Measurements from ENCODE around the gene EBNA1BP2.
"Not testable (repeated sequence)": the region's sequence is repeated elsewhere in the genome, so short reads cannot be mapped to it uniquely, and the experiment has no call there.

Gene EBNA1BP2

DNA sequence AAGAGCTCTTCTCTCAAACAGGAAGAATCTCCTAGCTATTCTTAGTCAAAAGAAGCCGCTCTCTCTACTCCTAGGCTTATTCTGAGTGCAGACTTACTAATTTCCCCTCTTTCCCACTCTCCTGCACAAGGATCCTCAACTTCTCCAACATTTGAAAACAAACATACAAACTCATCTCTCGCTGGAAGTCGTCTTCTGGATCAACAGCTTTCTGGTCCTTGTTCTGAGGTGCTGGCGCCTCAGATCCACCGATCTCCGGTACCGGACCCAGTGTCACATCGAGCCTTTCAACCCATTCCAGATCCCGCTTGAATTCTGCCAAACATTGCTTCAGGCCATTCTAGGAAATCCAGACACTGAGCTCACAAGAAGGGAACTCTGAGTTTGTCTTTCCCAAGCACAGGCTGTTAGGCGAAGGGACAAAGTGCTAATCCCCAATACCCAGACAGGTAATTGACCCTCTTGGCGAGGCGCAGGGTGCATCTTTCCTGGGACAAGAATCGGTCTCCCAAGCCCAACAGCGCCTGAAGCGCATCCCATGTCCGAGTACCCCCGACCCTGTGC is 696 bp downstream of the EBNA1BP2 start:
- DNase-seq = no peak

- DNase-seq = no peak
Measured at GRCh38 chr1:43165765-43166164, 6.3 kb downstream of the EBNA1BP2 start.

DNA sequence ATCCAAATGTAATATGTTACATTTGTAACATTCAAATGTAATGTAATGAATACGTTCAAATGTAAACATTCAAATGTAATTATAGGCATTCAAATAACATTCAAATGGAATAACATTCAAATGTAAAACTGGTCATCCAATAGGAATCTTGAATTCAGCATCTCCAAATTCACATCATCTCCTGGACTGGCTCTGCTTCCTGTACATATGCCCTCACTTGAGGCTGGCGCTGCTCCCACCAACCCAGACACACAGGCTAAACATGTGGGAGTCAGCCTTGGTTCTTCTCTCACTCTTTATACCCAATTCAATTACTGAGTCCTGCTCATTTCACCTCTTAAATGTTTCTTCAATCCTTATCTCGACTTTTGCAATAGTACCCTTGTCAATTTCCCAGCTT is 6.9 kb downstream of the EBNA1BP2 start:
- DNase-seq = no peak

DNA sequence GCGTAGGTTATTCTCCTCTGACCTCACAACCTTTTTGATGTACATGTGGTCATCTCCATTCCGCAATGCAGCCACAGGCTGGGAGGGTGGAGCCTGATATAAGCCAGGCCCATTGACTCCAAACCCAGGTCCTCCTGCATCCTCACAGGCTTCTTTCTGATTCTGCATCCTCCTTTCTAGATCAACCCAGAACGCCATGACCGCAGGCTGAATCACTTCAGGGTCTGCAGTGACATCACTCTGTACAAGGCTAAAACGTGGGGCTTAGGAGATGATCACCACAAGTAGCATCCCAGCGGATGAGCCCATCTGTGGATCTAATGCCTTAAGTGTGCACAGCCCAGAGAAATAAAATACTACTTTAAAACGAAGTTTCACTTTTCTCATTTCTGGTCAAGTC is 16.1 kb downstream of the EBNA1BP2 start:
- DNase-seq = no peak

GRCh38 chr1:43153443-43153842 is 18.6 kb downstream of the EBNA1BP2 start:
- DNase-seq = no peak

DNA sequence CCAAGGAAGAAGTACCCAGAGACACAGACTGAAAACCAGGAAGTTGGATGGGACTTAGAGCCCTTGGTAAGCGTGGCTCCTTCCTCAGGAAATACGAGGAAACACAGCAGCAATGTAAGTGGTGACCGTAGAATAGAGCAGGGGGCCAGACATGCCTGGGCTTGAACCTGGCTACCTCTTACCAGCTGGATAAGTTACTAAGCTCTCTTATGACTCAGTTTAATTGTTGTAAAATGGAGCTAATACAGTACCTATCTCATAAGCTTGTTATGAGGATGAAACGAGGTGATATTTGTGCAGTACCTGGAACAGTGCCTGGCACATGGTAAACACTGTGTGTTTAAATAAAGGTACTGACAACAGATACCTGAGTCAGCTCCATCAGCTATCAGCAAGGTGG is 19.2 kb downstream of the EBNA1BP2 start:
- DNase-seq = no peak

- no peak for DNase-seq
Measured at GRCh38 chr1:43149889-43150288, 22.2 kb downstream of the EBNA1BP2 start.

DNA sequence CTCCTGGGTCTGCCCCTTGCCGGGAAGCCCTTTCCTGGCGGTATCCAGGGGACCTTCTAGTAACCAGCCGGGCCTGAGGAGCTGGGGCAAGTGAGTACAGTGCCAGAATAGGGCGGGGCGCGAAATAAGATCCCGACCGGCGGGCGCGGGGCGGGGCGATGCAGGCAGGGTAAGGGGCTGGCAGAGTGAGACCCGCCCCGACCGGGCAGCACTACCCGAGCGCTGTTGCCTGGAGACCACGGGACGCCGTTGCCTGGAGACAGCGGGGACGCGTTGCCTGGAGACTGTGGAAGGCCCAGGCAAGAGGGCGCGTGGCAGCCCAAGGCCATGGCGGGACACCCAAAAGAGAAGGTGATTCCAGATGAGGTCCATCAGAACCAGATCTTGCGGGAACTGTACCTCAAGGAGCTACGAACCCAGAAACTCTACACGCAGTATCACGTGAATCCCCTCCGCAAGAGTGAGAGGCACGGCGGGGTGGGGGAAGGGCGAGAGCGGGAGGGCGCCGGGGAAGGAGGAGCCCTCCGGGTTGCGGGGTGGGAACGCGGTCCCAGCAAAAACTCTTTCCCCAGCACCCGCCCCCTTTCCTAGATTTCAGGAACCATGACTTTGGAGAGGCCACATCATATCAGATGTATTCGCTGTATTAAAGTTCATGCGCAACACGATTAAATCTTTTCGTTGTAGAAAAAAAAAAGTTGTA is 24.3 kb downstream of the EBNA1BP2 start:
- DNase-seq = no peak

GRCh38 chr1:43144237-43144636 is 27.9 kb downstream of the EBNA1BP2 start:
- no peak for DNase-seq

DNA sequence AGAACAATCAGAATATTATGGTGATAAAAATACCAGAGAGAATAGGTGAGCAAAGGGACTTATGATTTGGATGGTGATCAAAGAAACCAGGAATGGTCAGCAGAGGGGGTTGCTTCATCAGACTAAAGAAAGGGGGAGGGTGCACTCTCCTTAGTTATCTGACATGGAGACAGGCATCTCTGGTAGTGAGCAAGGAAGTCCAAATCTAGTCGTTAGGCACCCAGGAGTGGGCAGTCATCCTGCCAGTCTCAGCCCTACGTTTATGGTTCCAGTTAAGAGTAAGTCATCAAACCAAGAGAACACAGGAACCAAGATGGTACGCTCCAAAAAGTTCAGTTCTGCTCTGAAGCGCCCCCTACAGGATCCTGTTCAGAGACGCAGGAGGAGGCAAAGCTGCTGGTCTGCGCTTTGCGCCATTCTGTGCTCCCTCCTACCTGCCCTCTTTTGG is 28.6 kb downstream of the EBNA1BP2 start:
- DNase-seq = no peak

DNA sequence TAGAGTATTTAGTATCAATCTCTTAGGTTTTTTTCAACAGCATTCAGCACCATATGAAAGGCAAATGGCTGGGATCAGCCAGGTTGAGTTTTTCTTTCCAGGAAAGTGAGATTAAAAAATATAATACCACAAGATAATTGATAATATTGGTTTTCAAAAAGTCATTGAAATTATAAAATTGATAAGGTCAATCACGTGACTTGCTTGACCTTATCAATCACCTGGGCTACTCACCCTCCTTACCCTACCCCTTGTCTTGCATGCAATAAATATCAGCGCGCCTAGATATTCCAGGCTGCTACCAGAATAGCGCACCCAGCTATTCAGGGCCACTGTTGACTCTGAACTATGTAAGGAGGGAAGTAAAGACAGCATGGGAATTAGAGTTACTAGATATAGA is 31.5 kb downstream of the EBNA1BP2 start:
- DNase-seq = no peak

DNA sequence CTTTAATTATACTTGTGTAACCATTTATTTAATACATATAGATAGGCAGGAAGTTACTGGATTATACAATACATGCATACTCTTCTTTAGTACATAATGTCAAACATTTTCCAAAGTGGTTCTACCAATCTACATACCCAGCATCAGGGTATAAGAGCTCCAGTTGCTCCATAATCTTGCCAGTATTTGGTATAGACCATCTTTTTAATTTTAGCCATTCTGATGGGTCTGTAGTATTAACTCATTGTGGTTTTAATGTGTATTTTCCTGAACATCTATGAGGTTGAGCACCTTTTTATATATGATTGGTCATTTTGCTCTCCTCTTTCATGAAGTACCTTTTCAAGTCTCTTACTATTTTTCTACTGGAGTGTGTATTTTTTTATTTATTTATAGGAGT is 32.1 kb downstream of the EBNA1BP2 start:
- no peak for DNase-seq

DNA sequence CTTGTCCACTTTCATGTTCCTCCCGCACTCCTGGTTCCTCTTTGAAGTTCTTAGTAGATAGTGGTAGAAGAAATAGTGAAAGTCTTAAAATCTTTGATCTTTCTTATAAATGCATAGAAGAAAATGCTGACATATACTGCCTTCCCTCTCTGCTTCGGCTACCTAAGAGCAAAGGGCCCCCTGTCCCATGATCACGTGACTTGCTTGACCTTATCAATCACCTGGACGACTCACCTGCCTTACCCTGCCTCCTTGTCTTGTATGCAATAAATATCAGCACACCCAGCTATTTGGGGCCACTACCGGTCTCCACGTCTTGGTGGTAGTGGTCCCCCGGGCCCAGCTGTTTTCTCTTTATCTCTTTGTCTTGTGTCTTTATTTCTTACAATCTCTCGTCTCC is 32.8 kb downstream of the EBNA1BP2 start:
- not testable (repeated sequence) for DNase-seq

DNA sequence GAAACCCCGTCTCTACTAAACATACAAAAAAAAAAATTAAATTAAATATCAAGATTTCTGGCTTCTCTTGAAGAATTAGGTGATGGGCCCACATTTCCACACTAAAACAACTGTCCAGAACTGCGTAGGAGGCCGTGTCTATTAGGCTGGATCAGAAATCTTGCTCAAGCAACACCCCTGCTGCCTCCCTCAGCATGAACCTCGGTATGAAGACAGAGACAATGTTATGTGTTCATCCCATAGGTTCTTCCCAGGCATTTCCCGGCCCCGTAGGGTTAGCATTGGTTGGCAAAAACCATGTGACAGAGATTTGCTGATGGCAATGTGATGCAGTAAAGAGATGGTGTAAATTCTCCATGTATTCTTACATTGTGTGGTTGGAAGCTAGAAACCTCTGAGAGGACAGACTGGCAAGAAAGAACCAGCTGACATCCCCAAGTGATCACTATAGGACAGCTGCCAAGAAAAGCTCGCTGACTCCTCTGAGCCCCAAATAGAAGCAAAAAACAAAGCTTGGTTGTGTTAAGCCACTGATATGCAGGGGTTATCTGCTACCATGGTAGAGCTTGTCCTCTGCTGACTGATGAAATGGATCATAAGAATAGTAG is 34.5 kb downstream of the EBNA1BP2 start:
- DNase-seq = no peak

DNA sequence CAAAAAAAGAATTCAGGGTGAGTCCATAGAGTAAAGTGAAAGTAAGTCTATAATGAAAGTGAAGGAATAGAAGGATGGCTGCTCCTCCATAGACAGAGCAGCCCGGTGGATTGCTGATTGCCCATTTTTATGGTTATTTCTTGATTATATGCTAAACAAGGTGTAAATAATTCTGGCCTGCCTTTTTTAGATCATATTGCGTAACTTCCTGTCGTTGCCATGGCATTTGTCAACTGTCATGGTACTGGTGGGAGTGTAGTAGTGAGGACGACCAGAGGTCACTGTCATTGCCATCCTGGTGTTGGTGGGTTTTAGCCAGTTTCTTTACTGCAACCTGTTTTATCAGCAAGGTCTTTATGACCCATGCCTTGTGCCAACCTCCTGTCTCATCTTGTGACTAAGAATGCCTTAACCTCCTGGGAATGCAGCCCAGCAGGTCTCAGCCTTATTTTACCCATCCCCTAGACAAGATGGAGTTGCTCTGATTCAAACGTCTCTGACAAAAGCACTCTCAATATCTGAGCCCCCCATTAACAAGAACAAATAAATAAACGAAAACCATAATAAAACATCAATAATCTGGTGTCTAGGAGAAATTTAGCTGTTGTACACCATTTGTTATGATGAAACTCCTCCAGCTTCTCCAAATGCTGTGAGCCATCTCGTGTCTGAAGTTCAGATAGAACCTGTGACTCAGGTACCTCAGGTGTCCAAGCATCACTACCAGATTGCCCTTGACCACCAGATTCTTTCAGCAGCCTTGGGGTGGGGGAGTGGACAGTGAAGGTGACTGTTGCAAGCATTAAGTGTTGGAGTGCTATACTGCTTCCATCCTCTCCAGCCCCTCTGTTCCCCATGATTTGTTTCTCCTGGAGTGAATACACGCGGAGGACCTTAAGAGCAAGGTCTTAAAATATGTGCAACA is 36.0 kb downstream of the EBNA1BP2 start:
- DNase-seq = no peak

DNA sequence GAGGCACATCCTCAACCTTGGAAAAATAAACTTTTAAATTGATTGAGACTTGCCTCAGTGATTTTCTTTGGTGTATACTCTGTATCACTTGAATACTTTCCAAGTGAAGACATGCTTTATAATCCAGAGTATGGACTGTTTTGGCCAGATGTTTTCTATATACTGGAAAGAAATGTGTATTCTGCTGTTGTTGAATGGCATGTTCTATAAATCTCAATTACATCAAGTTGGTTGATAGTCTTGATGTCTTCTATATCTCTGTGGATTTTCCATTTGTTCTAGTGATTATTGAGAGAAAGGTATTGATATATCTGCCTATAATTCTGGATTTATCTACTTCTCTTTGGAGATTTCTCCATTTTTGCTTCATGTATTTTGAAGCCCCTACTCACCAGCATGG is 37.5 kb downstream of the EBNA1BP2 start:
- DNase-seq = no peak

- DNase-seq = no peak
Measured at GRCh38 chr1:43134068-43134467, 38.0 kb downstream of the EBNA1BP2 start.

DNA sequence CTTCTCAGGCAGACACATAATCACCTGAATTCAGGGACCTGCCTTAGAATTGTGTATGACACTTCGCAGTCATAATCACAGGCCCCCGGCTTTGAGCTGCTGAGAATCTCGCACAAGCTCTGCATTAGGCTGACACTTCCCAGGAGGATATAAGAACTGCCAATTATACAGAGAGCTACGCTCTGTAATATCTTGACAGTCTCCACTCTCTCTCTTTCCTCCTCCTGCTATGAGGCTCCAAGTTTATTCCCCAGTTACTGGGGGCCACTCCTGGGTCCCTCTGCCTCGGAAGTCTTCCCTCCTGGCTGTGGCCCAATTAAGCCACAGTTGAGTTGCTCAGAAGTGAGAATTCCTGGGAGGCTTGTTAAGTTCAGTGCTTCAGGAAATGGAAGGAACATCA is 42.7 kb downstream of the EBNA1BP2 start:
- DNase-seq = no peak

- no peak for DNase-seq
Measured at GRCh38 chr1:43128816-43129215, 43.3 kb downstream of the EBNA1BP2 start.

DNA sequence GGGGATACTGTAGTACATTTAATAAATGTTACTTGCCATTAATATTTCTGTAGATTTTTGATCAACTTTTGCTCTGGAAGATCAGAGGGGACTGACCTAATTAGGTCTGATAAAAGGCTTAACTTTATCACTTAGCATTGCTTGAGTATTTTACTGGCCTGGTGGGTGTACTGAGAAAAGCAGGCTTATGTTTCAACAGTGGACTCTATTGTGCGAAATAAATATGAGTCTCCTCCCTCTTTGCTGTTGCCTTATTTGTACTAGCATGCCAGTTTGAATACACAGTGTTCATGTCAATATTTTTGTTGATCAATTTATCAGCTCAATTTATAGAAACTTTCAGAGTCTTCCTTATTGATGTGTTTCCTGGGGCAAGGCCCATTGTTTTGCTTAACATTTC is 49.1 kb downstream of the EBNA1BP2 start:
- DNase-seq = no peak

DNA sequence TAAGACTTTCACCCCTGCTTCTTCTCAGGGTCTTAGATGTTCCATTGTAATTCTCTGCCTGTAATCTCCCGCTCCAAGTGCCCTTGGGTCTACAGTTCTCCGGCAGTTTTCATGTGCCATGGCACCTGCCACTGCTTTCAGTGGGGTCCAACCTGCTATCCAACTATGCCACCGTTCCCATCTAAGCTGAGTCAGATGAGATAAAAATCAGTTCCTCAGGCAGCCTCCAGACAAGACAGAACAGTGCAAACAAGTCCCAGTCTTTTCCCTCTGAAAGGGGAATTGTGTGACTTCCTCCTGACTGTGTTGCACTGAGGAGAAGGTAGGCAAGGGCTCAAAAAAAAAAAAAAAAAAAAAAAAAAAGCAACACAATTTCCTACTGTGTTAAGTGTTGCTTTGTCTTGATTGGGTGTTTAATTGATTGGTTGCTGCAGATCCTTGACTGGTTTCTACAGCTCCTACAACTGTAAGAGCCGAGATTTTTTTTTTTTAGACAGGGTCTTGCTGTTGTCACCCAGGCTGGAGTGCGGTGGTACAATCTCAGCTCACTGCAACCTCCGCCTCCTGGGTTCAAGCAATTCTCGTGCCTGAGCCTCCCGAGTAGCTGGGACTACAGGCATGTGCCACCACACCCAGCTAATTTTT is 50.7 kb downstream of the EBNA1BP2 start:
- no peak for DNase-seq

DNA sequence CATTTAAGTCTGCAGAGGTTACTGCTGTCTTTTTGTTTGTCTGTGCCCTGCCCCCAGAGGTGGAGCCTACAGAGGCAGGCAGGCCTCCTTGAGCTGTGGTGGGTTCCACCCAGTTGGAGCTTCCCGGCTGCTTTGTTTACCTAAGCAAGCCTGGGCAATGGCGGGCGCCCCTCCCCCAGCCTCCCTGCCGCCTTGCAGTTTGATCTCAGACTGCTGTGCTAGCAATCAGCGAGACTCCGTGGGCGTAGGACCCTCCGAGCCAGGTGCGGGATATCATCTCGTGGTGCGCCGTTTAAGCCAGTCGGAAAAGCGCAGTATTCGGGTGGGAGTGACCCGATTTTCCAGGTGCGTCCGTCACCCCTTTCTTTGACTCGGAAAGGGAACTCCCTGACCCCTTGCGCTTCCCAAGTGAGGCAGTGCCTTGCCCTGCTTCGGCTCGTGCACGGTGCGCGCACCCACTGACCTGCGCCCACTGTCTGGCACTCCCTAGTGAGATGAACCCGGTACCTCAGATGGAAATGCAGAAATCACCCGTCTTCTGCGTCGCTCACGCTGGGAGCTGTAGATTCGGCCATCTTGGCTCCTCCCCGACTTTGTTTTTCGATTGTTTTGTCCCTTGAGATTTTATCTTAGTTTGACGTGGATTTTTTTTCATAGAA is 52.0 kb downstream of the EBNA1BP2 start:
- DNase-seq = not testable (repeated sequence)

Data from CD4-positive, alpha-beta T cell treated with Interleukin-15 for 1 hour (primary cell).